NCI-H1930 (cell line): ENCODE measurements around the gene TMC6.

Experiments used
- DNase-seq, 2 experiments: peaks; one replicate each; lab custom pipeline; 2025; lab: John Stamatoyannopoulos, UW

Gene TMC6

GRCh38 chr17:78135858-78136500 lies 7.4 kb upstream of the TMC6 start:
- no peak for DNase-seq

GRCh38 chr17:78134899-78135385 lies 6.4 kb upstream of the TMC6 start:
- DNase-seq: no peak

GRCh38 chr17:78133971-78134898 lies 5.7 kb upstream of the TMC6 start:
- DNase-seq: peak in 1 of 2 experiments; percentile 27

GRCh38 chr17:78133179-78133951 lies 4.8 kb upstream of the TMC6 start:
- no peak for DNase-seq

- DNase-seq: no peak
Measured at GRCh38 chr17:78132767-78133178, 4.2 kb upstream of the TMC6 start.

- DNase-seq: no peak
Measured at GRCh38 chr17:78132084-78132676, 3.6 kb upstream of the TMC6 start.

GRCh38 chr17:78131172-78132083 lies 2.9 kb upstream of the TMC6 start:
- no peak for DNase-seq

- DNase-seq: no peak
Measured at GRCh38 chr17:78130437-78131101, 2.0 kb upstream of the TMC6 start, which contains the start of gene TMC8. Gene TMC8 (plus strand): TSS chr17:78130771. CDS start chr17:78131589, 818 bp downstream.

GRCh38 chr17:78130090-78130436 lies 1.5 kb upstream of the TMC6 start:
- no peak for DNase-seq

GRCh38 chr17:78129351-78130089 lies 965 bp upstream of the TMC6 start:
- DNase-seq: no peak

GRCh38 chr17:78127888-78128550 lies 536 bp downstream of the TMC6 start:
- no peak for DNase-seq

GRCh38 chr17:78127239-78127887 lies 1.2 kb downstream of the TMC6 start:
- DNase-seq: no peak

- DNase-seq: no peak
Measured at GRCh38 chr17:78126895-78127238, 1.7 kb downstream of the TMC6 start.

- no peak for DNase-seq
Measured at GRCh38 chr17:78125976-78126894, 2.3 kb downstream of the TMC6 start.

GRCh38 chr17:78125138-78125913 lies 3.2 kb downstream of the TMC6 start:
- no peak for DNase-seq

GRCh38 chr17:78124836-78125137 lies 3.8 kb downstream of the TMC6 start:
- DNase-seq: no peak
